AG10803 (cell line): ENCODE measurements around the gene TSPAN32.

ENCODE experiments used
- DNase-seq: peaks from one replicate; pipeline ENCODE4 v3.0.0; 2010; ENCODE audit warnings: low read depth
- H3K4me3 ChIP-seq: 2 replicates; pipeline ENCODE4 v1.5.1; 2011; ENCODE audit warnings: mild to moderate bottlenecking, low read length, control low read depth
- TF ChIP-seq, protein P1 (sequence below): conservative IDR thresholded peaks from 2 replicates; pipeline ENCODE4 v1.5.1; 2011; ENCODE audit warnings: mild to moderate bottlenecking, low read length, control low read depth, inconsistent platforms

Gene TSPAN32

DNA sequence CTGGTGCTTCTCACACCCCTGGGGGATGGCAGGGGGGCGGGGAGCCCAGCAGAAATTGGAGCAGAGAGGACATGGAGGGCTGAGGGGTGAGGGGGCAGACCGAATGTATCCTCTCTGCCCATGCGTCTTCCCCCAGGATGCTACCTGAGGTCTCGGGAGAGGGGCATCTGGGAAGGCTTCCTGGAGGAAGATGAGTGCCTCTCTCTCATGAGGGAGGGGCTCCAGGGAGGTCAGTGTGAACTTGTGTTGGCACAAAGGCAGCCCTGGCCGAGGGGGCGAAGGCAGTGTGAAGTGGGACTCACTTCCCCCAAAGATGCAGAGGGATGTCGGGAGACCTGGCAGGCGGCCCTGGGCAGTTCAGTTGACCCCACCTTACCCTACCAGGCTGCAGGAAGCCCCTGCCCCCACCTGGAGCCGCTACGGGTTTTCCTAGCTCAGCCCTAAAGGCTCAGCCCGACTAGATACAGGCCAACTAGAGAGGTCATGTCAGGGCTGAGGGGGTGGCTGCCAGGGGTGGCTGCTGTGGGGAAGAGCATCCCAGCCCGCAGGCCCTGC, 41.8 kb upstream of the TSPAN32 start:
- DNase-seq, result no peak
- no peak overlapping the region for H3K4me3 ChIP-seq
- TF ChIP-seq, protein P1, sequence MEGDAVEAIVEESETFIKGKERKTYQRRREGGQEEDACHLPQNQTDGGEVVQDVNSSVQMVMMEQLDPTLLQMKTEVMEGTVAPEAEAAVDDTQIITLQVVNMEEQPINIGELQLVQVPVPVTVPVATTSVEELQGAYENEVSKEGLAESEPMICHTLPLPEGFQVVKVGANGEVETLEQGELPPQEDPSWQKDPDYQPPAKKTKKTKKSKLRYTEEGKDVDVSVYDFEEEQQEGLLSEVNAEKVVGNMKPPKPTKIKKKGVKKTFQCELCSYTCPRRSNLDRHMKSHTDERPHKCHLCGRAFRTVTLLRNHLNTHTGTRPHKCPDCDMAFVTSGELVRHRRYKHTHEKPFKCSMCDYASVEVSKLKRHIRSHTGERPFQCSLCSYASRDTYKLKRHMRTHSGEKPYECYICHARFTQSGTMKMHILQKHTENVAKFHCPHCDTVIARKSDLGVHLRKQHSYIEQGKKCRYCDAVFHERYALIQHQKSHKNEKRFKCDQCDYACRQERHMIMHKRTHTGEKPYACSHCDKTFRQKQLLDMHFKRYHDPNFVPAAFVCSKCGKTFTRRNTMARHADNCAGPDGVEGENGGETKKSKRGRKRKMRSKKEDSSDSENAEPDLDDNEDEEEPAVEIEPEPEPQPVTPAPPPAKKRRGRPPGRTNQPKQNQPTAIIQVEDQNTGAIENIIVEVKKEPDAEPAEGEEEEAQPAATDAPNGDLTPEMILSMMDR, result no peak

DNA sequence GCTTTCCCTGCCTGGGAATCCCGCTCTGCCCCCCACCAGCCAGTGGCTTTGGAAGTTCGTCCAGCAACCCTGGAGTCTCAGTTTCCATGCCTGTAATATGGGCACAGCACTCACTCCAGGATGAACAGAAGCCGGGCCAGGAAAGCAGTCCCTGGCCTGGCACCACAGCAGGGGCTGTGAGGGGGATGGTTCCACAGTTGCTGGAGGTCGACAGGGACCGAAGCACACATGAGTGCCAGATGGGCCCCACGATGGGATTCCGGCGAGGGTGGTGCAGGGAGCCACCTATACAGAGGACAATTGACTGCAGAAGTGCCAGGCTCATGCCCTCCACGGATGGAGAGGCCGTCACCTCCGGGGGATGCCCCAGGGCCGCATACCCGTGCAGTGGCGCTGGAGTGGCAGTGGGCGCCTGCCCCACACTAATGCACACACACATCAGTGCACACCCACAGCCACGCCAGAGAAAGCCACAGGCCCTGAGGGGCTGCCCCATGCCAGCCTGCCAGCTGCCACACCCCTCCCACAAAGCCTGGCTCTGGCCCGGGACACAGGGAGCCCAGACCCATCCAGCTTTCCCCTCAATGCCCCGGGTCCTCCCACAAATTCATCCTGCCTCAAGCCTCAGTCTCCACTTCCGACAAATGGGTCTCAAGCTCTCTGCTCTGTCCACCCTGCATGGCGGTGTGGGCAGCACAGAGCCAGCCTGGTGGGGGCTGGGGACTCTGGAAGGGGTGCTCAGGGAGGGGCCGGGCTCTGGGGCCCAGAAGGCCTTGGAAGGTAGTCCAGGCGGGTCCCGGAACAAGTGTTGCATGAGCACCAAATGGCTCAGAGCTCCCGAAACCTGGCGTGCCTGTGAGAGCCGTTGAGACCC, 41.1 kb upstream of the TSPAN32 start:
- TF ChIP-seq, protein P1, result no peak
- no peak for DNase-seq
- H3K4me3 ChIP-seq, result no peak overlapping the region

DNA sequence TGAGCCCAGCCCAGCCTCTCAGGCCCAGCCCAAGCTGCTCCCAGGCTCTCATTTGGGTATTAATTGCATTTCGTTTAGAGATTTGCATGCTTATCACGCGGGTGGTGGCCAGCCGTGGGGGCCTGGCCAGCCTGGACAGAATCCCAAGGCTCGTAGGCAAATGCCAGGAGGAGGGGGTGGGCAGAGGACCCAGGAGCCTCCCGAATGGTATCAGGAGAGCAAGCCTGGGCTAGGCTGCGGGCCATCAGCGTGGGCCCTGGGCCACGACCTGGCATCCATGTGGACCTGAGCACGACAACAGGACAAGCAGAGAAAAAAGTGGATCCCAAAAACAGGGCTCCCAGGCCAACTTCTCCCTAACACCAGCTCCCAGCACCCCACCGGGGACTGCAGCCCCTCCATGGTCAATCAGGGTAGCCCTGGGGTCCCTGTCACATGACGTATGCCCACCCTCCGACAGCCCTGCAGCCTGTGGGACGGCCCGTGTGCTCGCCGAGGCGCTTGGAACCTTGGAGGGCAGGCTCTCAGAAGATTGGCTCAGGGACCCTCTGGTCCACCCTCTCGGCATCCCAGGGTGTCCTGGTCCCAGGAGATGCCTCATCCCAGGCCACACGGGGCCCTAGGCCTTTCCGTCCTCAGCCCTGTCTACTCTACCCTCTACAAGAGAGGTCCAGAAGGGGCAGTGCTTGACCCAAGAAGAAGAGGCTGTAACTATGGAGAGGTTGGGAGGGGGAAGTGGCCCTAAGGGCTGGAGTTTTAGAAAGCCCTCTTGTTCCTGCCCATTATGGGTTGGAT, 40.2 kb upstream of the TSPAN32 start:
- DNase-seq, result no peak
- TF ChIP-seq, protein P1, result no peak
- no peak overlapping the region for H3K4me3 ChIP-seq

DNA sequence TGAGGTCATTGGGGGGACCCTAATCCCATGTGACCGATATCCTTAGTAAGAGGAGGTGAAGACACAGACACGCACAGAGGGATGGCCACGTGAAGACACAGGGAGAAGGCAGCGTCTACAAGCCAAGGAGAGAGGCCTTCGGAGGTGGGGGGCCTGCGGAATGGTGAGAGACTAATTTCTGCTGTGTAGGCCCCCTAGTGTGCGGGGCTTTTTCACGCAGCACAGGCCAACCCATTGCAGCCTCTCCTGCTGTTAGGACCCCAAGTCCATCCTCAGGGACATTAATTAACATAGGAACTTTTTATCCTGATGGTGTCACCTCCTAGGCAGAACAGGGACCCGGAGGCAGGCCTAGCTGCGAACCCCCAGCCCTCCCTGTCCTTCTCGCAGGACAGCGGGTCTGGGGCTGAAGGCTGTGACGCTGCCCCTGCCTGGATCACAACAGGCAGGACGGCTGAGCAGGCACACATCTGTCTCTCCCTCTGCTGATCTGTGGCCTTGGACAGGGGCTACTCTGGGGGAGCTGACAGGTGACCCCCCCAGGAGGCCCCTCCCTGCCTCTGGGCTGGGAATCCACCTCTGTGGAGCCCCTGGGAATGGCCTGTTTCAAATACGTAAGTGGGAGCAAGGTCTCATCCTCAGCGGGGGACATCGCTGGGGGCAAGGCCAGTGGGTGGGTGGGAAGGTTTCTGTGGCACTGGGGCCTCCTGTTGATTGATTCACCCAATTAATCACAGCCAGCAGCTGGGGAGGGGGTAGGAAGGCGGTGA, 39.3 kb upstream of the TSPAN32 start:
- TF ChIP-seq, protein P1, result no peak
- DNase-seq, result no peak
- H3K4me3 ChIP-seq, result no peak overlapping the region

DNA sequence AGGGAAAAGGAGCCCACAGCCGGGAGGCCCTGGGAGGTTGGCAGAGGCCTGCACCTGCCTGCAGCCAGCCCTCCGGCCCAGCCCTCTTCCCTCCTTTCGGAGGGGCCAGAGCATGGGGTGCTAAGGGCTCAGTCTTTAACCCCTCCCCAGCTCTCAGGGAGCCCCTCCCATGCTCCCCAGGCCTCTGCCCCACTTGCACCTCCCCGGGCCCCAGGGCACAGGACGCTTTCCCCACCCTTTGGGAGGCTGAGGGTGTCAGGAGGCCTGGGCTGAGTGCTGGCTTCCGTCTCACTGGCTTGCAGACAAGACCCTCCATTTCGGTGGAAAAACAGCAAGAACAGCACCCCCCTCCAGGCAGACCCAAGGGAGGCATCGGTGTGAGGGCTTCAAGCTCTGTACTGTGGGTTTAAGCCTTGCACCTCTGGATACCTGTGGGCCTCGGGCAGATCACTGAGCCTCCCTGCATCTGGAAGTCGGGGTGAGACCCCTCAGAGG, 38.7 kb upstream of the TSPAN32 start:
- no peak for DNase-seq
- H3K4me3 ChIP-seq, result no peak overlapping the region
- TF ChIP-seq, protein P1, result no peak

DNA sequence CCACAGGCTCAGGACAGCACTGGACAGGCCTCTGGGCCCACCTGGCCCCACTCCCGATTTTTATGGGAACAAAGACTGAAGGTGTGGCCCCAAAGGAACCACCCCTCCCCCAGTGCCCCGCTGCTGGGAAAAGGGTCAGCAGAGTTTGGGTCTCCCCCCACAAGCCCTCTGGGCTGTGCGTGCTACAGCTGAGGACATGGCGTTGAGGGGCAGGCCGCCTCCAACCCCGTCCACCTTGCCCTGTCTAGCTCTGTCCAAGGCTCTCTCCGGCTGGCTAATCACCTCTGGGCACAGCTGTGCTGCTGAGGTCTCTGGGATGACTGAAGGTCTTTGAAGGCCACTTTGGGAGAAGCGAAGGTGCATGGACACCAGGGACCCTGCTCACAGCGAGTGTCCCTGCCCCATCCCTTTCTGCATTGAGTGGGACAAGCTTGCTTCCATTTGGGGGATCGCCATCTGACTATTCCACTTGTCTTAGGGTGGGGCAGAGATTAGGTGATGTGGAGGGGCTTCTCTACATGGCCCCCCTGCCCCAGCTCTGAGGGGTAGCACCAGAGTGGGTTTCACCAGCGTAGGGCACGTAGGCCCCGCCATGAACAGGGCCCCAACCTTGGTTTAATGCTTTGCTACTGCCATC, 38.0 kb upstream of the TSPAN32 start:
- TF ChIP-seq, protein P1, result no peak
- DNase-seq, result no peak
- H3K4me3 ChIP-seq, result no peak overlapping the region
